Stimulated activated CD4-positive, alpha-beta T cell treated with anti-CD3 and anti-CD28 coated beads, Interleukin-4, amount 100 ng/mL, for 48 hours (primary cell): ENCODE measurements around the gene ATRN.

Source experiments
- DNase-seq, 2 donors: peaks; one replicate each; pipeline ENCODE4 v3.0.0-alpha.2; 2020; ENCODE audit warnings: low read depth in 2 of 2

ATRN gene

GRCh38 chr20:3658019-3658715 is 187.3 kb downstream of the ATRN start:
- no peak for DNase-seq

- DNase-seq = no peak
These were observed 188.1 kb downstream of the ATRN start for GRCh38 chr20:3658716-3659491.

- no peak for DNase-seq
These were observed 188.9 kb downstream of the ATRN start for GRCh38 chr20:3659492-3660261.

- no peak for DNase-seq
These were observed 189.6 kb downstream of the ATRN start for GRCh38 chr20:3660262-3661059.

GRCh38 chr20:3661060-3661813 is 190.4 kb downstream of the ATRN start:
- DNase-seq = no peak

GRCh38 chr20:3661814-3662665 is 191.2 kb downstream of the ATRN start:
- no peak for DNase-seq

GRCh38 chr20:3663031-3663701 is 192.3 kb downstream of the ATRN start, which contains the start of gene GFRA4:
TSS of gene GFRA4 (minus strand) at chr20:3663399. CDS start at chr20:3663399, 0 bp downstream.
- no peak for DNase-seq

- no peak for DNase-seq
These were observed 193.0 kb downstream of the ATRN start for GRCh38 chr20:3663858-3664257.

GRCh38 chr20:3667434-3668037 is 196.7 kb downstream of the ATRN start:
- no peak for DNase-seq

GRCh38 chr20:3669710-3670367 is 199.0 kb downstream of the ATRN start:
- DNase-seq = no peak

- DNase-seq = no peak
These were observed 199.7 kb downstream of the ATRN start for GRCh38 chr20:3670511-3670910.

- DNase-seq = no peak
These were observed 200.1 kb downstream of the ATRN start for GRCh38 chr20:3670945-3671344.

- no peak for DNase-seq
These were observed 201.2 kb downstream of the ATRN start for GRCh38 chr20:3671986-3672546.

GRCh38 chr20:3672547-3673171 is 201.8 kb downstream of the ATRN start:
- DNase-seq = no peak

- DNase-seq = no peak
These were observed 202.6 kb downstream of the ATRN start for GRCh38 chr20:3673221-3674070.

- no peak for DNase-seq
These were observed 203.6 kb downstream of the ATRN start for GRCh38 chr20:3674447-3674846.
